HepG2 (cell line): Measurements from ENCODE around the gene MPP3. TPM values are rescaled to one million over a fixed set of nuclear protein-coding genes. Genes with fewer than 3 reads are reported as not detected.
"Not testable (repeated sequence)": the region's sequence is repeated elsewhere in the genome, so short reads cannot be mapped to it uniquely, and the experiment has no call there.

Source experiments
- ATAC-seq: fragments of 200-7000 bp; cut with Tn5 transposase; 3 replicates; pipeline ENCODE4 v1.9.1; 2020; ENCODE audit warnings: mild to moderate bottlenecking, moderate library complexity
- BruUV-seq: library from RNA; stranded (reverse); fragments of 400-500 nt; replicated peaks from 2 replicates; lab custom pipeline; 2021; lab: Mats Ljungman, UMichigan
- CTCF ChIA-PET: fragments of 300-600 bp; formaldehyde crosslinking; extraction: SDS; loops from one replicate; lab custom pipeline; 2021; ENCODE audit warnings: low total read pairs, inconsistent platforms, low intra/inter-chr PET ratio; lab: Yijun Ruan, JAX
- POLR2A ChIA-PET: fragments of 350-600 bp; sonication (Branson Sonifier 250); formaldehyde crosslinking; loops from one replicate; lab custom pipeline; 2020; ENCODE audit warnings: antibody characterized with exemption, inconsistent platforms; lab: Yijun Ruan, JAX
- DNase-seq: peaks from one replicate; pipeline ENCODE4 v3.0.0-alpha.2; 2015; ENCODE audit warnings: low spot score
- FAIRE-seq: peaks from 3 replicates; lab custom pipeline; 2011; peaks lifted over from hg19 to GRCh38; lab: Jason Lieb, UNC
- H2AFZ ChIP-seq: one replicate; pipeline ENCODE4 v1.6.1; 2011; ENCODE audit warnings: low read length, inconsistent platforms
- H3K27ac ChIP-seq: fragments of 300-600 bp; 3 replicates; pipeline ENCODE4 v1.8.0; 2011; ENCODE audit warnings: mixed run types, mild to moderate bottlenecking, mixed read lengths, low read length, inconsistent platforms; ENCODE audit not compliant: insufficient read depth; ENCODE audit errors: extremely low read length
- H3K27me3 ChIP-seq, 2 experiments: fragments of 200-600 bp in 1 of 2; 2 replicates in 1 of 2; 3 replicates in 1 of 2; pipeline versions ENCODE4 v1.6.0 to v1.8.0; 2011; ENCODE audit warnings: low read length in 2 of 2, mild to moderate bottlenecking in 2 of 2, moderate library complexity in 2 of 2, inconsistent platforms in 1 of 2; ENCODE audit not compliant: insufficient read depth in 2 of 2, control insufficient read depth in 1 of 2
- H3K36me3 ChIP-seq, 2 experiments: fragments of 200-600 bp in 1 of 2; replicated peaks in 1 of 2; 2 replicates in 1 of 2; 3 replicates in 1 of 2; pipeline versions ENCODE4 v1.5.1 to v1.8.0; 2011; ENCODE audit warnings: low read length in 2 of 2, inconsistent platforms in 1 of 2; ENCODE audit not compliant: insufficient read depth in 2 of 2, control insufficient read depth in 1 of 2
- H3K4me1 ChIP-seq: 2 replicates; pipeline ENCODE4 v1.5.1; 2012; ENCODE audit warnings: low read length, inconsistent platforms; ENCODE audit not compliant: insufficient read depth
- H3K4me2 ChIP-seq: 2 replicates; pipeline ENCODE4 v1.6.0; 2011; ENCODE audit warnings: low read depth, low read length, inconsistent platforms
- H3K4me3 ChIP-seq, 3 experiments: fragments of 200-600 bp in 1 of 3; sonication (generic), shearing (Covaris generic) in 1 of 3; replicated peaks in 1 of 3; 2 replicates each; pipeline ENCODE4 v1.5.1; 2011 to 2016; ENCODE audit warnings: low read length in 3 of 3, inconsistent platforms in 2 of 3, low read depth in 2 of 3, mild to moderate bottlenecking in 2 of 3, control low read depth in 1 of 3, mixed read lengths in 1 of 3; ENCODE audit not compliant: insufficient read depth in 1 of 3
- H3K79me2 ChIP-seq: one replicate; pipeline ENCODE4 v1.6.1; 2011; ENCODE audit warnings: low read length, inconsistent platforms; ENCODE audit not compliant: insufficient read depth
- H3K9ac ChIP-seq: 2 replicates; pipeline ENCODE4 v1.6.0; 2011; ENCODE audit warnings: mild to moderate bottlenecking, low read depth, low read length, inconsistent platforms; ENCODE audit not compliant: insufficient read depth
- H3K9me3 ChIP-seq: 2 replicates; pipeline ENCODE4 v1.5.1; 2012; ENCODE audit warnings: mild to moderate bottlenecking, low read length
- H4K20me1 ChIP-seq: 2 replicates; pipeline ENCODE4 v1.6.0; 2011; ENCODE audit warnings: inconsistent platforms, mild to moderate bottlenecking, low read length, moderate library complexity; ENCODE audit not compliant: insufficient read depth
- CEBPB ChIP-seq: IDR thresholded peaks from 2 replicates; pipeline ENCODE4 v1.6.1; 2011; ENCODE audit warnings: low read depth, low read length, improper control_type of control experiment, borderline replicate concordance
- MEF2D ChIP-seq: sonication (generic); formaldehyde crosslinking; IDR thresholded peaks from 2 replicates; pipeline ENCODE4 v1.5.1; 2020; ENCODE audit warnings: mild to moderate bottlenecking, missing genetic modification reagents
- ZBTB14 ChIP-seq: sonication (generic); formaldehyde crosslinking; IDR thresholded peaks from 2 replicates; pipeline ENCODE4 v1.4.0; 2020; ENCODE audit warnings: missing genetic modification reagents
- ZFY ChIP-seq: sonication (generic); formaldehyde crosslinking; IDR thresholded peaks from 2 replicates; pipeline ENCODE4 v1.4.0; 2020; ENCODE audit warnings: missing genetic modification reagents
- ZNF317 ChIP-seq: sonication (generic); formaldehyde crosslinking; IDR thresholded peaks from 2 replicates; pipeline ENCODE4 v1.5.0; 2020; ENCODE audit warnings: mild to moderate bottlenecking, missing genetic modification reagents
- ZNF430 ChIP-seq: sonication (generic); formaldehyde crosslinking; IDR thresholded peaks from 2 replicates; pipeline ENCODE4 v1.9.0; 2021; ENCODE audit warnings: mild to moderate bottlenecking, missing genetic modification reagents
- ZNF609 ChIP-seq: sonication (generic); formaldehyde crosslinking; IDR thresholded peaks from 2 replicates; pipeline ENCODE4 v1.4.0; 2020; ENCODE audit warnings: mild to moderate bottlenecking, missing genetic modification reagents, borderline replicate concordance
- WGBS: methylation state at CpG from one replicate; pipeline ENCODE4 v1.1.6; 2017; ENCODE audit warnings: low lambda C conversion rate; 5-methylcytosine and 5-hydroxymethylcytosine counted together
- in situ Hi-C: cut with HindIII; loops from 2 replicates; pipeline ENCODE4 v1.10.0; 2017; ENCODE audit warnings: low pct_unique_long_range_greater_than_20kb; ENCODE audit not compliant: extremely low pct_ligation_motif_present
- intact Hi-C: fragments of 100-400 bp; cut with micrococcal nuclease; formaldehyde crosslinking; loops from one replicate; pipeline ENCODE4 v1.10.0; 2022; ENCODE audit not compliant: unreplicated experiment
- polyA plus RNA-seq, 8 experiments: library from polyadenylated mRNA; depleted of rRNA in 3 of 8; stranded (reverse) in 7 of 8; unstranded in 1 of 8; fragments of >200 nt; fragmentation: Illumina TruSeq in 4 of 8; extraction: Trizol in 4 of 8; gene quantifications; 2 replicates each; pipeline versions ENCODE4 v1.2.1 to v1.2.3, GENCODE V29; 2011 to 2016; ENCODE audit warnings: low read depth in 4 of 8, missing spikeins in 1 of 8, mixed read lengths in 1 of 8; ENCODE audit not compliant: insufficient read depth in 1 of 8
- total RNA-seq, 5 experiments: library from RNA; depleted of rRNA; stranded (reverse); fragments of >200 nt; fragmentation: Illumina TruSeq; extraction: Trizol; gene quantifications; 2 replicates each; pipeline ENCODE4 v1.2.3, GENCODE V29; 2016; ENCODE audit warnings: low read depth in 1 of 5

The MPP3 gene
- total and polyA plus RNA-seq, 2 of the 13 experiments (the other 11 are each of a cell fraction or from before 2014, with no cell fraction given): 0.91 to 1.8 TPM

GRCh38 chr17:43871946-43872690 is 39.2 kb upstream of the MPP3 start:
- H3K36me3 ChIP-seq: no peaks in the 10 kb centered on the region
- in situ Hi-C loops: no loop called here
- CTCF ChIA-PET: no interaction called here
- WGBS: 38% methylated on average over 14 of the region's 14 CpGs
- POLR2A ChIA-PET: no interaction called here
- peaks cover 11% of the 10 kb centered on the region; the same call in 1 of the 2 replicates for H3K4me1 ChIP-seq
- peak overlapping the region in 2 of 3 experiments; percentile 28 to 43; a peak in 3 of 6 replicates for H3K4me3 ChIP-seq
- intact Hi-C loops: no loop called here
- H3K9ac ChIP-seq: 0 out of 2 replicates have a peak overlapping the region, but pooled peaks have one; percentile 25
- peak overlapping the region; percentile 60 for H3K4me2 ChIP-seq
- TF ChIP-seq CEBPB (no peak), ZNF317 (CRISPR knock-in tag) (no peak), MEF2D (CRISPR knock-in tag) (no peak), ZNF609 (CRISPR knock-in tag) (no peak), ZBTB14 (CRISPR knock-in tag) (no peak), ZFY (CRISPR knock-in tag) (no peak), ZNF430 (CRISPR knock-in tag) (no peak)
- H3K79me2 ChIP-seq: no peaks in the 10 kb centered on the region
- FAIRE-seq (no peak), DNase-seq (no peak), ATAC-seq (peak; percentile 51)
- BruUV-seq: no TSS peak
- peaks cover 0 to 5% of the 10 kb centered on the region in 2 experiments; a peak in 3 of 5 replicates for H3K27me3 ChIP-seq
- no peak overlapping the region for H3K27ac ChIP-seq
- H3K9me3 ChIP-seq: no peaks in the 10 kb centered on the region
- H2AFZ ChIP-seq: no peak overlapping the region
- H4K20me1 ChIP-seq: no peaks in the 10 kb centered on the region

- peaks cover 0 to 22% of the 10 kb centered on the region in 2 experiments; a peak in 4 of 5 replicates for H3K27me3 ChIP-seq
- intact Hi-C loops, H3K9me3 ChIP-seq, H3K27ac ChIP-seq, H3K9ac ChIP-seq, FAIRE-seq, BruUV-seq, DNase-seq, H2AFZ ChIP-seq, POLR2A ChIA-PET, H3K36me3 ChIP-seq, in situ Hi-C loops, H3K4me2 ChIP-seq, H4K20me1 ChIP-seq, ATAC-seq, H3K79me2 ChIP-seq, H3K4me3 ChIP-seq: not testable (repeated sequence)
- CTCF ChIA-PET: interaction anchor here (0.6 kb wide), 1 partner anchor 77 kb away, joined by 4 read pairs; no protein-coding TSS in a partner anchor
- 52% methylated on average over 6 of the region's 6 CpGs for WGBS
- H3K4me1 ChIP-seq: peaks cover 11% of the 10 kb centered on the region; the same call in 1 of the 2 replicates
Observed at GRCh38 chr17:43869031-43869430, 36.1 kb upstream of the MPP3 start.
